K562 (cell line): Measurements from ENCODE around the gene C1QTNF8. TPM values are rescaled to one million over a fixed set of nuclear protein-coding genes. Genes with fewer than 3 reads are reported as not detected.

ENCODE experiments used
- ATAC-seq: fragments of 200-7000 bp; cut with Tn5 transposase; 3 replicates; pipeline ENCODE4 v1.9.1; 2020; ENCODE audit warnings: moderate library complexity
- BruUV-seq: library from RNA; stranded (reverse); fragments of 400-500 nt; replicated peaks from 2 replicates; lab custom pipeline; 2021; lab: Mats Ljungman, UMichigan
- CTCF ChIA-PET: fragments of 300-600 bp; formaldehyde crosslinking; extraction: SDS; loops from one replicate; lab custom pipeline; 2021; ENCODE audit warnings: low intra/inter-chr PET ratio; lab: Yijun Ruan, JAX
- POLR2A ChIA-PET: fragments of 300-600, 350-650 bp; sonication (Branson Sonifier 250); formaldehyde crosslinking; extraction: SDS; loops from one replicate; lab custom pipeline; 2021; ENCODE audit warnings: antibody characterized with exemption, inconsistent platforms; lab: Yijun Ruan, JAX
- DNase-seq, 4 experiments: peaks; one replicate each; pipeline versions ENCODE4 v3.0.0 to v3.0.0-alpha.2; 2011 to 2018; ENCODE audit warnings: low spot score in 3 of 4, mixed read lengths in 3 of 4; ENCODE audit errors: extremely low read depth in 1 of 4
- FAIRE-seq: peaks from 2 replicates; lab custom pipeline; 2011; peaks lifted over from hg19 to GRCh38; lab: Jason Lieb, UNC
- H2AFZ ChIP-seq: 2 replicates; pipeline ENCODE4 v1.6.0; 2011; ENCODE audit warnings: low read depth, low read length, control low read depth, inconsistent platforms
- H3K27ac ChIP-seq: fragments of 200-600 bp; 3 replicates; pipeline ENCODE4 v1.8.0; 2011; ENCODE audit warnings: low read depth, mild to moderate bottlenecking, control low read depth, inconsistent platforms, low read length, moderate library complexity, mixed read lengths; ENCODE audit errors: extremely low read depth
- H3K27me3 ChIP-seq, 2 experiments: fragments of 300-600 bp in 1 of 2; 2 replicates in 1 of 2; 3 replicates in 1 of 2; pipeline versions ENCODE4 v1.6.0 to v1.8.0; 2011; ENCODE audit warnings: inconsistent platforms in 2 of 2, low read length in 2 of 2, mild to moderate bottlenecking in 1 of 2, mixed read lengths in 1 of 2, moderate library complexity in 1 of 2; ENCODE audit not compliant: control insufficient read depth in 2 of 2, insufficient read depth in 2 of 2
- H3K36me3 ChIP-seq: fragments of 300-600 bp; 3 replicates; pipeline ENCODE4 v1.8.0; 2011; ENCODE audit warnings: mild to moderate bottlenecking, low read length, inconsistent platforms; ENCODE audit not compliant: control insufficient read depth, insufficient read depth
- H3K4me1 ChIP-seq, 2 experiments: fragments of 200-600 bp in 1 of 2; replicated peaks in 1 of 2; 2 replicates in 1 of 2; 3 replicates in 1 of 2; pipeline versions ENCODE4 v1.5.1 to v1.8.0; 2011; ENCODE audit warnings: inconsistent platforms in 2 of 2, low read length in 2 of 2, mild to moderate bottlenecking in 1 of 2, mixed read lengths in 1 of 2, moderate library complexity in 1 of 2; ENCODE audit not compliant: control insufficient read depth in 2 of 2, insufficient read depth in 2 of 2
- H3K4me2 ChIP-seq: 2 replicates; pipeline ENCODE4 v1.6.1; 2011; ENCODE audit warnings: low read length, control low read depth, inconsistent platforms, mixed read lengths; ENCODE audit not compliant: insufficient read depth
- H3K4me3 ChIP-seq: fragments of 200-600 bp; sonication (generic), shearing (Covaris generic); 2 replicates; pipeline ENCODE4 v1.5.1; 2016; ENCODE audit warnings: control low read depth, inconsistent platforms
- H3K79me2 ChIP-seq: fragments of 200-600 bp; 3 replicates; pipeline ENCODE4 v1.8.0; 2011; ENCODE audit warnings: low read length, inconsistent platforms; ENCODE audit not compliant: control insufficient read depth, insufficient read depth
- H3K9ac ChIP-seq, 2 experiments: 2 replicates each; pipeline versions ENCODE4 v1.6.0 to v1.6.1; 2011; ENCODE audit warnings: low read depth in 2 of 2, low read length in 2 of 2, control low read depth in 1 of 2, inconsistent platforms in 1 of 2, mild to moderate bottlenecking in 1 of 2, mixed read lengths in 1 of 2; ENCODE audit not compliant: insufficient read depth in 1 of 2
- H3K9me1 ChIP-seq: one replicate; pipeline ENCODE4 v1.6.0; 2011; ENCODE audit warnings: inconsistent platforms, mild to moderate bottlenecking, low read length, moderate library complexity; ENCODE audit not compliant: control insufficient read depth, insufficient read depth
- H3K9me3 ChIP-seq: replicated peaks from 2 replicates; pipeline ENCODE4 v1.5.1; 2011; ENCODE audit warnings: low read depth, low read length, inconsistent platforms; ENCODE audit not compliant: control insufficient read depth, insufficient read depth
- H4K20me1 ChIP-seq: replicated peaks from 2 replicates; pipeline ENCODE4 v1.6.1; 2011; ENCODE audit warnings: low read length, inconsistent platforms, mixed read lengths; ENCODE audit not compliant: control insufficient read depth, insufficient read depth
- ADNP ChIP-seq: fragments of 200-800 bp; sonication (Bioruptor generic); IDR thresholded peaks from 2 replicates; pipeline ENCODE4 v1.6.1; 2016; ENCODE audit warnings: missing genetic modification characterization, missing compliant biosample characterization
- ARHGAP35 ChIP-seq: fragments of 450-650 bp; IDR thresholded peaks from 2 replicates; pipeline ENCODE4 v1.6.1; 2018; ENCODE audit not compliant: partially characterized antibody
- ETV5 ChIP-seq: sonication (generic); formaldehyde crosslinking; IDR thresholded peaks from 2 replicates; pipeline ENCODE4 v1.4.0; 2020; ENCODE audit warnings: low read depth, mild to moderate bottlenecking, missing genetic modification reagents
- MEF2D ChIP-seq: conservative IDR thresholded peaks from 2 replicates; pipeline ENCODE4 v1.6.1; 2016; ENCODE audit warnings: low read depth, missing genetic modification characterization, missing compliant biosample characterization
- NFIX ChIP-seq: fragments of 250-450 bp; sonication (Bioruptor Pico); IDR thresholded peaks from 2 replicates; pipeline ENCODE4 v1.4.0; 2020; ENCODE audit warnings: low read depth, mild to moderate bottlenecking, moderate library complexity
- NFXL1 ChIP-seq: fragments of 450-650 bp; formaldehyde crosslinking; IDR thresholded peaks from 2 replicates; pipeline ENCODE4 v1.4.0; 2021; ENCODE audit warnings: mild to moderate bottlenecking
- NR3C1 ChIP-seq: sonication (generic); formaldehyde crosslinking; IDR thresholded peaks from 2 replicates; pipeline ENCODE4 v1.8.1; 2022; ENCODE audit warnings: missing genetic modification reagents
- OTX1 ChIP-seq: fragments of 450-650 bp; formaldehyde crosslinking; IDR thresholded peaks from 2 replicates; pipeline ENCODE4 v1.4.0; 2022; ENCODE audit warnings: mild to moderate bottlenecking
- RAD51 ChIP-seq: fragments of 450-650 bp; IDR thresholded peaks from 2 replicates; pipeline ENCODE4 v1.7.1; 2016; ENCODE audit warnings: low read depth, mild to moderate bottlenecking, borderline replicate concordance
- RHOXF2B ChIP-seq: fragments of 250-450 bp; sonication (Bioruptor Pico); conservative IDR thresholded peaks from 2 replicates; pipeline ENCODE4 v1.5.1; 2021
- WHSC1 ChIP-seq: IDR thresholded peaks from one replicate; pipeline ENCODE4 v1.6.1; 2012; ENCODE audit warnings: low read length, control low read depth, inconsistent platforms
- ZNF282 ChIP-seq: sonication (generic); formaldehyde crosslinking; IDR thresholded peaks from 2 replicates; pipeline ENCODE4 v1.8.1; 2023; ENCODE audit warnings: missing genetic modification reagents
- ZNF778 ChIP-seq: fragments of 450-650 bp; formaldehyde crosslinking; IDR thresholded peaks from 2 replicates; pipeline ENCODE4 v1.4.0; 2020; ENCODE audit warnings: mild to moderate bottlenecking, moderate library complexity
- ZSCAN32 ChIP-seq: fragments of 450-650 bp; formaldehyde crosslinking; IDR thresholded peaks from 2 replicates; pipeline ENCODE4 v1.4.0; 2020; ENCODE audit warnings: mild to moderate bottlenecking, moderate library complexity
- WGBS: fragments of 100-300 bp; shearing (Covaris generic); methylation state at CpG from one replicate; pipeline ENCODE4 v1.1.6; 2016; ENCODE audit warnings: low coverage, mixed read lengths; ENCODE audit not compliant: insufficient coverage; ENCODE audit errors: missing lambda C conversion rate; 5-methylcytosine and 5-hydroxymethylcytosine counted together
- in situ Hi-C: fragments of 300-500 bp; cut with MboI; formaldehyde crosslinking; loops from 4 replicates; pipeline ENCODE4 v1.15.0; 2018; ENCODE audit warnings: inconsistent platforms, mixed read lengths
- intact Hi-C: fragments of 100-400 bp; cut with micrococcal nuclease; formaldehyde crosslinking; loops from 2 replicates; pipeline ENCODE4 v1.14.2; 2022
- polyA plus RNA-seq, 8 experiments: library from polyadenylated mRNA; depleted of rRNA in 4 of 8; stranded (reverse) in 5 of 8; unstranded in 3 of 8; fragments of >200 nt; fragmentation: Nextera tagmentation in 2 of 8; fragmentation: Illumina TruSeq in 1 of 8; extraction: Ambion mirVana in 2 of 8; extraction: Trizol in 1 of 8; gene quantifications; 2 replicates each; pipeline versions ENCODE4 v1.2.1 to v1.2.3, GENCODE V29; 2011 to 2014; ENCODE audit warnings: inconsistent platforms in 1 of 8, missing spikeins in 1 of 8
- total RNA-seq, 7 experiments: library from RNA; depleted of rRNA in 6 of 7; stranded (reverse); fragments of >200 nt in 6 of 7; fragmentation: Illumina TruSeq in 2 of 7; extraction: Trizol in 2 of 7; gene quantifications; 2 replicates each; pipeline versions ENCODE4 v1.2.1 to v1.2.3, GENCODE V29; 2011 to 2021; ENCODE audit warnings: low replicate concordance in 1 of 7
- TF ChIP-seq, protein P1 (sequence below): fragments of 250-450 bp; sonication (Bioruptor Pico); IDR thresholded peaks from 2 replicates; pipeline ENCODE4 v1.4.0; 2020; ENCODE audit warnings: mild to moderate bottlenecking

The C1QTNF8 gene
- total and polyA plus RNA-seq, 9 of the 15 experiments (the other 6 are each of a cell fraction or from before 2014, with no cell fraction given) = not detected

DNA sequence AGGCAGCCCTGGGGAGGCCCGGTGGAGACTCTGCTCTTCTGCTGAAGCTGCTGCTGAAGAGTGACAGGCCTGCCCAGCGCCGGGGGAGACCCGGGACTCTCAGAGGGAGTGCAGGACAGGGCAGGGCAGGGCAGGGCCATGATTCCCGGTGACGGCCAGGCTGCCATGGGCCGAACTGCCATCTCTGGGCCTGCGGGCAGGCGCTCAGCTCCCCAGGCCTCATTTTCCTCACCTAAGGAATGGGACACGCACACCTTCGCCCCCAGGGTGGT lies 46.1 kb downstream of the C1QTNF8 start:
- no peak for ATAC-seq
- no peaks in the 10 kb centered on the region for H3K9me3 ChIP-seq
- peaks cover 12 to 53% of the 10 kb centered on the region in 2 experiments; a peak in 3 of 5 replicates for H3K27me3 ChIP-seq
- POLR2A ChIA-PET = interaction anchor here (0.5 to 1.1 kb wide), 2 partner anchors 19 to 101 kb away, joined by 3 read pairs; no protein-coding TSS in a partner anchor
- peaks cover 0 to 67% of the 10 kb centered on the region in 2 experiments; a peak in 2 of 5 replicates for H3K4me1 ChIP-seq
- no peaks in the 10 kb centered on the region for H3K36me3 ChIP-seq
- intact Hi-C loops (no loop called here), in situ Hi-C loops (loop anchor here (5.0 to 10.0 kb wide), 2 partner anchors 238 to 335 kb away; partner anchors contain the start of gene METRN)
- no peak overlapping the region for H3K4me2 ChIP-seq
- H3K9ac ChIP-seq = no peak overlapping the region
- no peaks in the 10 kb centered on the region for H3K79me2 ChIP-seq
- TF ChIP-seq RAD51 (no peak), ZSCAN32 (no peak), NFXL1 (CRISPR knock-in tag) (no peak), WHSC1 (no peak), ARHGAP35 (no peak), OTX1 (CRISPR knock-in tag) (no peak), NR3C1 (no peak), ETV5 (no peak), NFIX (CRISPR knock-in tag) (no peak), ZNF778 (CRISPR knock-in tag) (no peak), ADNP (tag) (no peak), MEF2D (tag) (no peak), ZNF282 (CRISPR knock-in tag) (no peak), RHOXF2B (CRISPR knock-in tag) (no peak)
- TF ChIP-seq, protein P1, sequence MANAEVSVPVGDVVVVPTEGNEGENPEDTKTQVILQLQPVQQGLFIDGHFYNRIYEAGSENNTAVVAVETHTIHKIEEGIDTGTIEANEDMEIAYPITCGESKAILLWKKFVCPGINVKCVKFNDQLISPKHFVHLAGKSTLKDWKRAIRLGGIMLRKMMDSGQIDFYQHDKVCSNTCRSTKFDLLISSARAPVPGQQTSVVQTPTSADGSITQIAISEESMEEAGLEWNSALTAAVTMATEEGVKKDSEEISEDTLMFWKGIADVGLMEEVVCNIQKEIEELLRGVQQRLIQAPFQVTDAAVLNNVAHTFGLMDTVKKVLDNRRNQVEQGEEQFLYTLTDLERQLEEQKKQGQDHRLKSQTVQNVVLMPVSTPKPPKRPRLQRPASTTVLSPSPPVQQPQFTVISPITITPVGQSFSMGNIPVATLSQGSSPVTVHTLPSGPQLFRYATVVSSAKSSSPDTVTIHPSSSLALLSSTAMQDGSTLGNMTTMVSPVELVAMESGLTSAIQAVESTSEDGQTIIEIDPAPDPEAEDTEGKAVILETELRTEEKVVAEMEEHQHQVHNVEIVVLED (CRISPR knock-in tag) = no peak
- H3K4me3 ChIP-seq = no peak overlapping the region
- no peak overlapping the region for H2AFZ ChIP-seq
- CTCF ChIA-PET = no interaction called here
- no TSS peak for BruUV-seq
- WGBS = 4% methylated on average over 8 of the region's 11 CpGs
- no peak overlapping the region for H3K27ac ChIP-seq
- DNase-seq = no peak
- no peaks in the 10 kb centered on the region for H3K9me1 ChIP-seq
- H4K20me1 ChIP-seq = no peaks in the 10 kb centered on the region
- FAIRE-seq = no peak
